H4 (cell line): Measurements from ENCODE around the gene COL13A1. TPM values are rescaled to one million over a fixed set of nuclear protein-coding genes. Genes with fewer than 3 reads are reported as not detected.
A peak's percentile ranks its signal among the peaks of the same experiment; 100 is the strongest.

Experiments used
- DNase-seq: peaks from one replicate; pipeline ENCODE4 v3.0.0-alpha.2; 2015; ENCODE audit warnings: low spot score
- total RNA-seq: library from RNA; depleted of rRNA; stranded (reverse); fragments of >200 nt; shearing (Covaris generic); gene quantifications from 2 replicates; pipeline ENCODE4 v1.2.3, GENCODE V29; 2014

The COL13A1 gene
- total RNA-seq, 1 experiment from 2014 or later: 0.50 TPM

GRCh38 chr10:69791812-69792211 is 9.9 kb upstream of the COL13A1 start:
- DNase-seq: no peak

- no peak for DNase-seq
Observed at GRCh38 chr10:69792341-69792740, 9.4 kb upstream of the COL13A1 start.

GRCh38 chr10:69794673-69795072 is 7.0 kb upstream of the COL13A1 start:
- no peak for DNase-seq

- DNase-seq: no peak
Observed at GRCh38 chr10:69795242-69795934, 6.3 kb upstream of the COL13A1 start.

GRCh38 chr10:69797959-69798358 is 3.7 kb upstream of the COL13A1 start:
- DNase-seq: no peak

- peak; percentile 45 for DNase-seq
Observed at GRCh38 chr10:69800109-69800508, 1.6 kb upstream of the COL13A1 start.

- DNase-seq: no peak
Observed at GRCh38 chr10:69800665-69801064, 1.0 kb upstream of the COL13A1 start.

- DNase-seq: peak; percentile 56
Observed at GRCh38 chr10:69801094-69801433, 642 bp upstream of the COL13A1 start.

GRCh38 chr10:69802424-69803161 is 887 bp downstream of the COL13A1 start:
- DNase-seq: no peak

GRCh38 chr10:69803809-69804208 is 2.1 kb downstream of the COL13A1 start:
- no peak for DNase-seq

GRCh38 chr10:69804775-69805174 is 3.1 kb downstream of the COL13A1 start:
- DNase-seq: no peak

GRCh38 chr10:69807122-69807521 is 5.4 kb downstream of the COL13A1 start:
- peak; percentile 68 for DNase-seq

- peak; percentile 25 for DNase-seq
Observed at GRCh38 chr10:69807696-69808095, 6.0 kb downstream of the COL13A1 start.

- DNase-seq: no peak
Observed at GRCh38 chr10:69809318-69809717, 7.6 kb downstream of the COL13A1 start.

GRCh38 chr10:69810097-69810496 is 8.4 kb downstream of the COL13A1 start:
- no peak for DNase-seq

GRCh38 chr10:69810675-69811397 is 9.1 kb downstream of the COL13A1 start:
- no peak for DNase-seq

- no peak for DNase-seq
Observed at GRCh38 chr10:69813632-69814031, 11.9 kb downstream of the COL13A1 start.

- DNase-seq: no peak
Observed at GRCh38 chr10:69814251-69814650, 12.5 kb downstream of the COL13A1 start.

- DNase-seq: no peak
Observed at GRCh38 chr10:69815104-69815503, 13.4 kb downstream of the COL13A1 start.

- no peak for DNase-seq
Observed at GRCh38 chr10:69816521-69816920, 14.8 kb downstream of the COL13A1 start.

GRCh38 chr10:69817078-69817581 is 15.4 kb downstream of the COL13A1 start:
- no peak for DNase-seq

- DNase-seq: no peak
Observed at GRCh38 chr10:69818676-69819239, 17.1 kb downstream of the COL13A1 start.
